Stomach (tissue), 9 donors: Measurements from ENCODE around the gene ZNF554. TPM values are rescaled to one million over a fixed set of nuclear protein-coding genes. Genes with fewer than 3 reads are reported as not detected.

ENCODE experiments used
- DNase-seq, 2 donors: peaks; one replicate each; pipeline versions ENCODE4 v3.0.0 to v3.0.0-alpha.2; 2013 to 2019
- H3K27ac ChIP-seq, 5 donors: fragments of 200-600 bp in 4 of 5; sonication (generic) in 4 of 5; one replicate each; pipeline ENCODE4 v1.5.1; 2013 to 2019; ENCODE audit warnings: mild to moderate bottlenecking in 1 of 5, moderate library complexity in 1 of 5
- H3K27me3 ChIP-seq, 3 donors: fragments of 200-600 bp; sonication (generic); one replicate each; pipeline ENCODE4 v1.5.1; 2017 to 2019; ENCODE audit warnings: mixed run types in 1 of 3
- H3K36me3 ChIP-seq, 4 donors: fragments of 200-600 bp; sonication (generic); 1 replicate in 3 of 4; 2 replicates in 1 of 4; pipeline ENCODE4 v1.5.1; 2016 to 2019
- H3K4me1 ChIP-seq, 4 donors: fragments of 200-600 bp; sonication (generic); one replicate each; pipeline ENCODE4 v1.5.1; 2016 to 2019
- H3K4me3 ChIP-seq, 4 donors: fragments of 200-600 bp; sonication (generic) in 3 of 4; one replicate each; pipeline ENCODE4 v1.5.1; 2016 to 2019; ENCODE audit warnings: mild to moderate bottlenecking in 1 of 4
- H3K9me3 ChIP-seq, 4 donors: fragments of 200-600 bp; sonication (generic); one replicate each; pipeline ENCODE4 v1.5.1; 2016 to 2019
- CTCF ChIP-seq, 7 experiments: fragments of 450-650 bp in 4 of 7; fragments of 200-600 bp in 3 of 7; sonication (generic) in 3 of 7; IDR thresholded peaks; one replicate each; pipeline ENCODE4 v1.5.1; 2016 to 2019; ENCODE audit warnings: antibody characterized with exemption in 7 of 7, control low read depth in 2 of 7, mild to moderate bottlenecking in 1 of 7
- EP300 ChIP-seq: sonication (generic); formaldehyde crosslinking; IDR thresholded peaks from one replicate; pipeline ENCODE4 v1.6.1; 2017; ENCODE audit warnings: antibody characterized with exemption
- POLR2A ChIP-seq, 4 donors: fragments of 450-650 bp; IDR thresholded peaks; one replicate each; pipeline ENCODE4 v1.6.1; 2016; ENCODE audit warnings: antibody characterized with exemption in 4 of 4, control low read depth in 2 of 4, mild to moderate bottlenecking in 1 of 4, moderate library complexity in 1 of 4
- POLR2AphosphoS5 ChIP-seq, 3 donors: sonication (generic); formaldehyde crosslinking; IDR thresholded peaks; one replicate each; pipeline ENCODE4 v1.6.1; 2016; ENCODE audit warnings: antibody characterized with exemption in 3 of 3
- WGBS, 5 donors: extraction: QIAGEN DNeasy Blood & Tissue Kit in 3 of 5; methylation state at CpG; one replicate each; pipeline versions ENCODE4 v1.1.5 to v1.1.7; 2013 to 2018; 5-methylcytosine and 5-hydroxymethylcytosine counted together
- intact Hi-C: fragments of 100-400 bp; cut with DNase I; formaldehyde crosslinking; loops from one replicate; pipeline ENCODE4 v1.15.1; 2023; ENCODE audit warnings: low total_unique reads
- polyA plus RNA-seq, 3 donors: library from polyadenylated mRNA; stranded (reverse); fragments of 200-250 nt; gene quantifications; one replicate each; pipeline ENCODE4 v1.2.3, GENCODE V29; 2013
- total RNA-seq, 5 donors: library from RNA; depleted of rRNA; stranded (reverse); fragments of >200 nt; gene quantifications; one replicate each; pipeline versions ENCODE4 v1.1.0 to v1.2.3, GENCODE V29; 2014 to 2016
- donor health status: healthy with polysubstance abuse.
- donor health status: Bipolar disorder and iron deficiency.
- donor health status: healthy.

ZNF554 gene
- total and polyA plus RNA-seq, 8 donors = 0.58 to 21.4 (median 3.1) TPM

- Histone ChIP-seq H3K27me3 (no peaks in the 10 kb centered on the region), H3K36me3 (peaks cover 39 to 91% (median 80%) of the 10 kb centered on the region in 4 donors), H3K9me3 (no peaks in the 10 kb centered on the region), H3K4me3 (no peak overlapping the region), H3K27ac (no peak overlapping the region), H3K4me1 (no peaks in the 10 kb centered on the region)
- intact Hi-C loops = no loop called here
- WGBS, 5 donors = 88 to 94% (median 94%) methylated on average over 17 to 20 of the region's 20 CpGs
- TF ChIP-seq POLR2A (IDR thresholded peaks at IDR 0.05) (no peak), POLR2AphosphoS5 (IDR thresholded peaks at IDR 0.05) (no peak), CTCF (IDR thresholded peaks at IDR 0.05) (no peak), EP300 (no peak)
- DNase-seq = no peak
Observed at GRCh38 chr19:2811221-2811722, 8.4 kb upstream of the ZNF554 start.

- no peak overlapping the region for H3K4me3 ChIP-seq
- H3K27me3 ChIP-seq = no peaks in the 10 kb centered on the region
- TF ChIP-seq EP300 = no peak
- TF ChIP-seq POLR2AphosphoS5 (IDR thresholded peaks at IDR 0.05) = no peak
- TF ChIP-seq POLR2A (IDR thresholded peaks at IDR 0.05) = no peak
- no peak for TF ChIP-seq CTCF (IDR thresholded peaks at IDR 0.05)
- H3K4me1 ChIP-seq = no peaks in the 10 kb centered on the region
- peaks cover 35 to 85% (median 74%) of the 10 kb centered on the region in 4 donors for H3K36me3 ChIP-seq
- no peaks in the 10 kb centered on the region for H3K9me3 ChIP-seq
- intact Hi-C loops = no loop called here
- DNase-seq = no peak
- WGBS, 5 donors = 83 to 93% (median 91%) methylated on average over 29 to 34 of the region's 34 CpGs
- H3K27ac ChIP-seq = no peak overlapping the region
Observed at GRCh38 chr19:2811735-2812413, 7.8 kb upstream of the ZNF554 start.

GRCh38 chr19:2812414-2813234, 7.0 kb upstream of the ZNF554 start:
- DNase-seq = no peak
- H3K27me3 ChIP-seq = no peaks in the 10 kb centered on the region
- H3K4me1 ChIP-seq = no peaks in the 10 kb centered on the region
- peaks cover 29 to 77% (median 67%) of the 10 kb centered on the region in 4 donors for H3K36me3 ChIP-seq
- peak overlapping the region in 1 of 5 donors; percentile 38 for H3K27ac ChIP-seq
- H3K9me3 ChIP-seq = no peaks in the 10 kb centered on the region
- H3K4me3 ChIP-seq = no peak overlapping the region
- intact Hi-C loops = no loop called here
- TF ChIP-seq CTCF (IDR thresholded peaks at IDR 0.05) (no peak), POLR2A (IDR thresholded peaks at IDR 0.05) (no peak), EP300 (no peak), POLR2AphosphoS5 (IDR thresholded peaks at IDR 0.05) (no peak)
- WGBS, 5 donors = 92 to 96% (median 94%) methylated on average over 10 to 37 of the region's 37 CpGs

- no peaks in the 10 kb centered on the region for H3K27me3 ChIP-seq
- no peak for TF ChIP-seq POLR2A (IDR thresholded peaks at IDR 0.05)
- no peak for TF ChIP-seq POLR2AphosphoS5 (IDR thresholded peaks at IDR 0.05)
- TF ChIP-seq CTCF (IDR thresholded peaks at IDR 0.05) = no peak
- no peak for TF ChIP-seq EP300
- peaks cover 23 to 69% (median 58%) of the 10 kb centered on the region in 4 donors for H3K36me3 ChIP-seq
- DNase-seq = no peak
- intact Hi-C loops = no loop called here
- H3K4me3 ChIP-seq = no peak overlapping the region
- H3K27ac ChIP-seq = peak overlapping the region in 1 of 5 donors; percentile 38
- no peaks in the 10 kb centered on the region for H3K9me3 ChIP-seq
- WGBS, 5 donors = 80 to 92% (median 88%) methylated on average over 10 to 35 of the region's 35 CpGs
- H3K4me1 ChIP-seq = no peaks in the 10 kb centered on the region
Observed at GRCh38 chr19:2813235-2814160, 6.2 kb upstream of the ZNF554 start.
